Prostate gland (tissue), 2 donors: ENCODE measurements around the gene IKZF2. TPM values are rescaled to one million over a fixed set of nuclear protein-coding genes. Genes with fewer than 3 reads are reported as not detected.

Source experiments
- DNase-seq: peaks from one replicate; pipeline ENCODE4 v3.0.0-alpha.2; 2019; ENCODE audit warnings: low spot score
- H3K27ac ChIP-seq, 2 donors: fragments of 200-600 bp; sonication (generic); 2 replicates each; pipeline ENCODE4 v1.5.1; 2017 to 2019
- H3K27me3 ChIP-seq: fragments of 200-600 bp; sonication (generic); replicated peaks from 2 replicates; pipeline ENCODE4 v1.5.1; 2019; ENCODE audit not compliant: insufficient read depth
- H3K36me3 ChIP-seq, 2 donors: fragments of 200-600 bp; sonication (generic); 1 replicate in 1 of 2; 2 replicates in 1 of 2; pipeline versions ENCODE4 v1.5.1 to v1.8.1; 2017 to 2019
- H3K4me1 ChIP-seq: fragments of 200-600 bp; sonication (generic); replicated peaks from 2 replicates; pipeline ENCODE4 v1.5.1; 2019
- H3K4me3 ChIP-seq, 2 donors: fragments of 200-600 bp; sonication (generic); 2 replicates each; pipeline ENCODE4 v1.5.1; 2017 to 2019
- H3K9me3 ChIP-seq: fragments of 200-600 bp; sonication (generic); 2 replicates; pipeline ENCODE4 v1.5.1; 2017
- POLR2A ChIP-seq: fragments of 450-650 bp; IDR thresholded peaks from one replicate; pipeline ENCODE4 v1.6.1; 2016; ENCODE audit warnings: antibody characterized with exemption, mild to moderate bottlenecking
- POLR2AphosphoS5 ChIP-seq: sonication (generic); formaldehyde crosslinking; IDR thresholded peaks from one replicate; pipeline ENCODE4 v1.6.1; 2017; ENCODE audit warnings: antibody characterized with exemption
- WGBS: methylation state at CpG from one replicate; pipeline ENCODE4 v1.1.5; 2018; 5-methylcytosine and 5-hydroxymethylcytosine counted together
- intact Hi-C: fragments of 100-400 bp; cut with DNase I; formaldehyde crosslinking; loops from one replicate; pipeline ENCODE4 v1.14.2; 2022
- total RNA-seq, 2 donors: library from RNA; depleted of rRNA; stranded (reverse); fragments of >200 nt; gene quantifications; one replicate each; pipeline ENCODE4 v1.1.0, GENCODE V29; 2016
- TF ChIP-seq, protein P1 (sequence below), 4 experiments: fragments of 200-600 bp in 2 of 4; fragments of 450-650 bp in 2 of 4; sonication (generic) in 2 of 4; IDR thresholded peaks; 1 replicate in 3 of 4; 2 replicates in 1 of 4; pipeline ENCODE4 v1.5.1; 2016 to 2019; ENCODE audit warnings: antibody characterized with exemption in 4 of 4, mild to moderate bottlenecking in 2 of 4, moderate library complexity in 2 of 4

IKZF2 gene
- total RNA-seq, 2 donors from 2014 or later: 24.4 to 27.8 TPM

DNA sequence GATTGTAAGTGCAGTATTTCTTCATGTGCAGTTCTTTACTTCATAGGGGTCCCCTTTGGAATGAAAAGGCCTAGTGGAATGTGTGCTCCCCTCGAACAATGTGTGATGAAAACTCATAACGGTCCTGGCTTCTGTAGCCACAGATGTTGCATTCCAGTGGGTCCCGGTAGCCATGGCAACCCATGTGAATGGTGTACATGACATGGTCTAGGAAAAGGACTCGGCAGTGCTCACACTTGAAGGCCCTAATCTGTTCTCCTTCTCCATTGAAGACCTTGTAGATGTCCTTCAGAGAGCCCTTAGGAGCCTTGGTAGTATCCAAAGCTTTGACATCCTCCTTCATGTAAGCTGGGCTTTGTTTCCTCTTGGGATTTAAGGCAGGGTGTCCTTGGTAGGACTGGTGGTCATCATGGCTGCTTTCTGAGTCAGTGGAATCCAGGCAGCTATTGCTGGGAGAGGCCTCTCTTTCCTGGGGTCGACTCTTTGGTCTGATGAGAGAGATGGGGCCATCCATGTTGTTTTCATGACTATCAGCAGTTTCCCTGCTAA, 144.0 kb downstream of the IKZF2 start:
- Histone ChIP-seq H3K4me1 (no peaks in the 10 kb centered on the region), H3K4me3 (no peak overlapping the region), H3K27me3 (no peaks in the 10 kb centered on the region), H3K27ac (no peak overlapping the region), H3K36me3 (no peaks in the 10 kb centered on the region), H3K9me3 (no peaks in the 10 kb centered on the region)
- no peak for TF ChIP-seq POLR2AphosphoS5
- TF ChIP-seq, protein P1, sequence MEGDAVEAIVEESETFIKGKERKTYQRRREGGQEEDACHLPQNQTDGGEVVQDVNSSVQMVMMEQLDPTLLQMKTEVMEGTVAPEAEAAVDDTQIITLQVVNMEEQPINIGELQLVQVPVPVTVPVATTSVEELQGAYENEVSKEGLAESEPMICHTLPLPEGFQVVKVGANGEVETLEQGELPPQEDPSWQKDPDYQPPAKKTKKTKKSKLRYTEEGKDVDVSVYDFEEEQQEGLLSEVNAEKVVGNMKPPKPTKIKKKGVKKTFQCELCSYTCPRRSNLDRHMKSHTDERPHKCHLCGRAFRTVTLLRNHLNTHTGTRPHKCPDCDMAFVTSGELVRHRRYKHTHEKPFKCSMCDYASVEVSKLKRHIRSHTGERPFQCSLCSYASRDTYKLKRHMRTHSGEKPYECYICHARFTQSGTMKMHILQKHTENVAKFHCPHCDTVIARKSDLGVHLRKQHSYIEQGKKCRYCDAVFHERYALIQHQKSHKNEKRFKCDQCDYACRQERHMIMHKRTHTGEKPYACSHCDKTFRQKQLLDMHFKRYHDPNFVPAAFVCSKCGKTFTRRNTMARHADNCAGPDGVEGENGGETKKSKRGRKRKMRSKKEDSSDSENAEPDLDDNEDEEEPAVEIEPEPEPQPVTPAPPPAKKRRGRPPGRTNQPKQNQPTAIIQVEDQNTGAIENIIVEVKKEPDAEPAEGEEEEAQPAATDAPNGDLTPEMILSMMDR (IDR thresholded peaks at IDR 0.05): no peak
- TF ChIP-seq POLR2A: no peak
- no peak for DNase-seq
- intact Hi-C loops: no loop called here
- WGBS: 90% methylated on average over 5 of the region's 5 CpGs

DNA sequence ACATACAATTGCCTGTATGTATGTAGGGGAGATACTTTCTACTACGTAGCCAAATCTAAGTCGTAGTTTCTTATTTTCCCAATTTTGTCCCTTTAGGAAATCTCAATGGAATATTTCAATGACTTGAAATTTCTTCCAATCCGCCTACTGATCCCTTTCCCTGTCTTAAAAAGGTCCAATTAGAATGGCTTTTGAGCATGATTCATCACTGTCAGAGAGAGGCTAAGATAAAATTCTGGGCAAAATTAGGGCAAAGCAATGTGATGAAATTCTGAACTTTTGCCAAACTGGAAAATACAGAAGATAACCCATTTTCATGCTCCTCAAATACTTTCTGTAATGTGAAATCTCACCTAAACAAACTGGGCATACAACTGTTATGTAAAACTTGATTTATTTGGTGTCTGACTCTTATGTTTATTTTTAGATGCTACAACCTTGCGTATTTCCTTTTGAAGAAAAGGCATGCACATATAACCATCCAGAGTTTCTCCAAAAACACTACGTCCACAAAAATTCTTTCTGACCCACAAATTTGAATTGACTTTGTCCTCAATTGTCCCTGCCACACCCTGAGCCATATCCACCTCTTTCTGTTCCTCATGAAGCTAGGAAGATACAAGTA, 147.1 kb downstream of the IKZF2 start:
- Histone ChIP-seq H3K4me3 (no peak overlapping the region), H3K9me3 (no peaks in the 10 kb centered on the region), H3K4me1 (no peaks in the 10 kb centered on the region), H3K27ac (no peak overlapping the region), H3K36me3 (no peaks in the 10 kb centered on the region), H3K27me3 (no peaks in the 10 kb centered on the region)
- intact Hi-C loops: no loop called here
- DNase-seq: no peak
- TF ChIP-seq POLR2A: no peak
- TF ChIP-seq, protein P1 (IDR thresholded peaks at IDR 0.05): no peak
- TF ChIP-seq POLR2AphosphoS5: no peak
- WGBS: 82% methylated on average over 5 of the region's 5 CpGs

DNA sequence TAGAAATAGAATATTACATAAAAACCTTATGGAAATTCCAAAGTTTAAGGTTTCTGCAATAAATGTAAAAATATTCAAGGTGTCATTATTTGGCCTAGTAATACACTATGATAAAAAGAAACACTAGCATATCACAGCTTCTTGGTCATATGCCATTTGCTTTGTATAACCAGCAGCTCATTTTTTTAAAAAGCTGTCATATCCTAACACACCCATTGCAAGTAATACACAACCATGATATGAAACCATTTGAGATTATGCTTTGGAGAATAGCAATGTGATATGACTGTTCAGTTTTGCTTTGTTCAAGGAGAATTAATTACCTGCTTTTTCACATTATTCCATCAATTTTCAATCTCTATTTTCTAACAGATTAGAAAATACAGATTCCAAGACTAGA, 149.0 kb downstream of the IKZF2 start:
- intact Hi-C loops: no loop called here
- DNase-seq: no peak
- Histone ChIP-seq H3K36me3 (no peaks in the 10 kb centered on the region), H3K9me3 (no peaks in the 10 kb centered on the region), H3K4me1 (no peaks in the 10 kb centered on the region), H3K4me3 (no peak overlapping the region), H3K27ac (no peak overlapping the region), H3K27me3 (no peaks in the 10 kb centered on the region)
- TF ChIP-seq, protein P1 (IDR thresholded peaks at IDR 0.05): no peak
- TF ChIP-seq POLR2A (no peak), POLR2AphosphoS5 (no peak)

DNA sequence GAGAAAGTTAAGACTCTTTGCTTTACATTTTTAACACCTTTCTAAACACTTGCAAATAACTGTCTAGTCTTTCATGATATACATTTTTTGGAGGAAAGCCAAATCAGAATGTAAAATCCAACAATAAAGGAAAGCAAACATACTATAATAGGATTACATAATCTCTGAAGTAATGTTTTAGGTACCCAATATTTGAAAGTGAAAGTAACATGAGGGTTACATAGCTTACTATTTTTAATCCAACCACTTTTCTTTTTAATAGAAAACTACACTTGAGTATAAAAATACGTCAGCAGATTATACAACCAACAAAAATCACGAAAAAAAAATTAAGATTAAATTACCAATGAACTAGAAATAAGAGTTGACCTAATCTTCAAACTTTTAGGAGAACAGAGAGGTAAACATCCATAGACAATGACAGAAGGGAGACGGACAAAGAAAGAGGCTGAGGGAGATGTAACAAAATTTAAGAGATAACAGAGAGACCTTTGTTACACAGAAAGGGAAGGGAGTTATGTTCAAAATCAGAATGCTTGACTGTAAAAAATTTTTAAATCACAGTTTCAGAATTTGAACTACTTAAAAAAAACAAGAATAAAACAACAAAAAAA, 150.0 kb downstream of the IKZF2 start:
- WGBS: 40% methylated on average over 3 of the region's 3 CpGs
- DNase-seq: no peak
- intact Hi-C loops: no loop called here

More for the DNA sequence above, 150.0 kb downstream of the IKZF2 start:
- Histone ChIP-seq H3K4me3 (no peak overlapping the region), H3K27ac (no peak overlapping the region), H3K9me3 (no peaks in the 10 kb centered on the region), H3K36me3 (no peaks in the 10 kb centered on the region), H3K27me3 (no peaks in the 10 kb centered on the region), H3K4me1 (no peaks in the 10 kb centered on the region)
- TF ChIP-seq, protein P1 (IDR thresholded peaks at IDR 0.05): no peak
- no peak for TF ChIP-seq POLR2AphosphoS5
